DND-41 (cell line): ENCODE data around the gene LGALS9C.
"Not testable (repeated sequence)": the region's sequence is repeated elsewhere in the genome, so short reads cannot be mapped to it uniquely, and the experiment has no call there.

Experiments used
- EZH2 ChIP-seq: IDR thresholded peaks from 3 replicates; pipeline ENCODE4 v1.6.1; 2012; ENCODE audit warnings: borderline replicate concordance, low read depth, mild to moderate bottlenecking, moderate library complexity, low read length, inconsistent platforms; ENCODE audit not compliant: severe bottlenecking
- TF ChIP-seq, protein P1 (sequence below): IDR thresholded peaks from 2 replicates; pipeline ENCODE4 v1.5.1; 2012; ENCODE audit warnings: borderline replicate concordance, low read length, moderate library complexity, mild to moderate bottlenecking; ENCODE audit not compliant: poor library complexity, severe bottlenecking; ENCODE audit errors: extremely low read depth

DNA sequence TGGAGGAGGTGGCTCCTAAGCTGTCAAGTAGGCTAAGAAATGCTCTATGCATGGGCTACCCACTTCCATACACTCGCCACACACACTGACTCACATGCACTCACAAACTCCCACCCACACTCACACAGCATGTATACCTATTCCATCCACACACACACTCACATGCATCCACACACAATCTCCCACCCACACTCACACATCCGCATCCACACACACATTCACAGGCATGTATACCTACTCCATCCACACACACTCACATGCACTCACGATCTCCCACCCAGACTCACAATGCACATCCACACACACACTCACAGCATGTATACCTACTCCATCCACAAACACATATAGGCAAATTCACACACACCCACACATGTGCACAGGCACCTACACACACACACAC, 32.1 kb downstream of the LGALS9C start:
- TF ChIP-seq, protein P1, sequence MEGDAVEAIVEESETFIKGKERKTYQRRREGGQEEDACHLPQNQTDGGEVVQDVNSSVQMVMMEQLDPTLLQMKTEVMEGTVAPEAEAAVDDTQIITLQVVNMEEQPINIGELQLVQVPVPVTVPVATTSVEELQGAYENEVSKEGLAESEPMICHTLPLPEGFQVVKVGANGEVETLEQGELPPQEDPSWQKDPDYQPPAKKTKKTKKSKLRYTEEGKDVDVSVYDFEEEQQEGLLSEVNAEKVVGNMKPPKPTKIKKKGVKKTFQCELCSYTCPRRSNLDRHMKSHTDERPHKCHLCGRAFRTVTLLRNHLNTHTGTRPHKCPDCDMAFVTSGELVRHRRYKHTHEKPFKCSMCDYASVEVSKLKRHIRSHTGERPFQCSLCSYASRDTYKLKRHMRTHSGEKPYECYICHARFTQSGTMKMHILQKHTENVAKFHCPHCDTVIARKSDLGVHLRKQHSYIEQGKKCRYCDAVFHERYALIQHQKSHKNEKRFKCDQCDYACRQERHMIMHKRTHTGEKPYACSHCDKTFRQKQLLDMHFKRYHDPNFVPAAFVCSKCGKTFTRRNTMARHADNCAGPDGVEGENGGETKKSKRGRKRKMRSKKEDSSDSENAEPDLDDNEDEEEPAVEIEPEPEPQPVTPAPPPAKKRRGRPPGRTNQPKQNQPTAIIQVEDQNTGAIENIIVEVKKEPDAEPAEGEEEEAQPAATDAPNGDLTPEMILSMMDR, result not testable (repeated sequence)
- TF ChIP-seq EZH2, result not testable (repeated sequence)
